ENCODE results near the gene HNRNPL. TPM values are rescaled to one million over a fixed set of nuclear protein-coding genes. Genes with fewer than 3 reads are reported as not detected.

HNRNPL gene
- total RNA-seq, 1 donor from 2014 or later = 263 TPM

DNA sequence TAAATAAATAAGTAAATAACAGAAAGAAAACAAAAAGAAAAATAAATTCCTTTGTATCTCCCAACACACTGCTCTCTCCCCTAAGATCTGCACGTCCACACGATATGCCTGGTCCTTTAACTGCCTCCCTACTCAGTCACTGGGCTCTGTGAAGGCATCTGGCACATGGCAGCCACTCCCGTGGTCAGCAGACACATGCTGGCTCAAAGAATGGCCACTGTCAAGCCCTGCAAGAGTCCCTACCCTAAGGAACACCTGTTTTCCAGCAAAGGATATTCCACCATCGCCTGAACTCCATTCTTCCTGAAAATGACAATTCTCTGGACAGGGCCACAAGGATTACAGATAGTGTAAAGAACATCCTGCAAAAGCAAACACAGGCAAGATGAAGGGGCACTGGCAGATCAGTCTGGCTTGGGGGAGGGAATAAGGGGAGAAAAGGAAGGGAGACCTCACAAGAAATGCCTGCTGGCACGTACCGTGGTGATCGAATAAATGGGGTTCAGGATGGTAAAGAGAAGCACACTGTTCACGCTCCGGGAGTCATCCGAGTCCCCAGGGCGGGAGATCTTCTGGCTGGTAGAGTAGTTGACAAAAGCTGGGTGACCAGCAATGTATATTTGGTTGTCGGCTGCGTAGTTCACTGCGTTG, 4.3 kb downstream of the HNRNPL start:
- no peak for DNase-seq (ENCODE audit: low read depth in 2 of 2)

- DNase-seq (ENCODE audit: low read depth in 2 of 2) = no peak
Measured at GRCh38 chr19:38844093-38844686, 5.6 kb downstream of the HNRNPL start.

DNA sequence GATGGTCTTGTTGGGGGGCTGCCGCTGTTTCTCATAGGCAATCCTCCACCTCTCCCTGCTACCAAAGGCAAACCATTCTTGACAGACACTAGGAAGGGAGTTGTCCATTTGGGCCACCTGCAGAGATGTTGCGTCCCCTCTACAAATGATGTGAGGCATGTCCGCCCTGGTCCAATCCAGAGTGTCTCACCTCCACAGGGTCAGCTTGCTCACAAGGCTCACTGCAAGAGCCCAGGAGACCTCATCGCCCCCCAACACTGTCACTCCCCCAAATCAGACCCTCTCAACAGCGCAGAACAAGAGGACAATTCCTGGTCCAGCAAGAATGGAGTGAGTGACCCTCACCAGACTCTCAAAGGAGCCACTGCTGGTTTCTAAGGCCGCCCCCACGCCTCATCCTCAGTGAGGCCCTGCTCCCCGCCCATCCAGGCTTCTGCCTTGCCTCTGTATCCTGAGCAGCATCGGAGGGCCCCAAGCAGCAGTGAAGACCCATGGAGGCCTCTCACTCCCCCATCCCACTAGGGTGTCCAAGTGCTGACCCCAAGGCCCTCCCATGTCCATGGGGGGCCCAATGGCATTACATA, 6.5 kb downstream of the HNRNPL start:
- no peak for DNase-seq (ENCODE audit: low read depth in 2 of 2)

GRCh38 chr19:38842439-38843174, 7.2 kb downstream of the HNRNPL start:
- DNase-seq (ENCODE audit: low read depth in 2 of 2) = no peak

- no peak for DNase-seq (ENCODE audit: low read depth in 2 of 2)
Measured at GRCh38 chr19:38841787-38842438, 7.9 kb downstream of the HNRNPL start.

DNA sequence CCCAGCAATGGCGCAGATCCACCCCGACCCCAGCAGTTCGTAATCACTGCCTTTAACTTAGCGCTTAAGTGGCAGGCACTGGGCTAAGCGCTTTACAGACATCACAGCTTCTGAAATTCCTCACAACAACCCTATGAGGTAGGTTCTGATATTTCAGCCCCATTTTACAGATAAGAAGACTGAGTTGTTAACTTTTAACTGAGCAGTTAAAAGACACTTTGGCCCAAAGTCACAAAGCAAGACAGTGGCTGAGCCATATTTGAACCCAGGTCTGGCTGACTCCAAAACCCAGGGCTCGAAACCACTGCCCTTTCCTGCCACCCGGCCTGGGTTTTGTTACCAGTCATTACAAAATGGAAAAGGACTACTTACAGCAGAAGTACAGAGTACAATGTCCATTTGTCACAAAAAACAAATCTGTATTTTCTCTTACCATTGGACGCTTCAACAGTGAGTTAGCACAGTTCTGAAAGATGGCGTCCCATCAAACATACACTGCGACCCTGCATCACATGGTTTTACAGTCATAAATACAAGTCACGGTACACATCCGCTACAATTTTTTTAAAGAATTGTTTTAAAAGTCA, 8.5 kb downstream of the HNRNPL start:
- no peak for DNase-seq (ENCODE audit: low read depth in 2 of 2)

GRCh38 chr19:38840583-38840968, 9.2 kb downstream of the HNRNPL start:
- no peak for DNase-seq (ENCODE audit: low read depth in 2 of 2)

GRCh38 chr19:38839816-38840582, 9.8 kb downstream of the HNRNPL start:
- DNase-seq (ENCODE audit: low read depth in 2 of 2) = no peak

- DNase-seq (ENCODE audit: low read depth in 2 of 2) = no peak
Measured at GRCh38 chr19:38838986-38839761, 10.6 kb downstream of the HNRNPL start.

GRCh38 chr19:38838208-38838985, 11.4 kb downstream of the HNRNPL start:
- no peak for DNase-seq (ENCODE audit: low read depth in 2 of 2)

DNA sequence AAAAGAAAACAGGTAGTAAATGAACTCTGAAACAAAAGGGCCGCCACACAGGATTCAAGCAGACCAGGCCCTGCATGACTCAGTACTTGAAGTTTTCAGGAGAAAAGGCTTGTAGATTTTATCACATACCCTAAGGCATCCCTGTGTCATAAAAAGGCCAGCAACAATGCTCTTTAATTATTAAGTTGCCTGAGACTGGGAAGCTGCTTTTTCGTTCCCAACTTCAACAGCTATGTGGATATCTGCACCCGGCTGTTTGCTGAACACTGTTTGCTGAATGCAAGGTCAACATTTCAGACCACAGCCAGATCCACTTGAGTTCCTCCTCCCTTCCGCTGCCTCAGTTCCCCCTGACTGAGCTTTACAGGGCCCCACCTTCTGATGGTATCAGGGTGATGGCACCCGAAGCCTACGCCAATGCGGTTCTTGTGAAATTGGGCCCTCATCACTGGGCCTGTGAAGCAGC, 12.1 kb downstream of the HNRNPL start:
- no peak for DNase-seq (ENCODE audit: low read depth in 2 of 2)

DNA sequence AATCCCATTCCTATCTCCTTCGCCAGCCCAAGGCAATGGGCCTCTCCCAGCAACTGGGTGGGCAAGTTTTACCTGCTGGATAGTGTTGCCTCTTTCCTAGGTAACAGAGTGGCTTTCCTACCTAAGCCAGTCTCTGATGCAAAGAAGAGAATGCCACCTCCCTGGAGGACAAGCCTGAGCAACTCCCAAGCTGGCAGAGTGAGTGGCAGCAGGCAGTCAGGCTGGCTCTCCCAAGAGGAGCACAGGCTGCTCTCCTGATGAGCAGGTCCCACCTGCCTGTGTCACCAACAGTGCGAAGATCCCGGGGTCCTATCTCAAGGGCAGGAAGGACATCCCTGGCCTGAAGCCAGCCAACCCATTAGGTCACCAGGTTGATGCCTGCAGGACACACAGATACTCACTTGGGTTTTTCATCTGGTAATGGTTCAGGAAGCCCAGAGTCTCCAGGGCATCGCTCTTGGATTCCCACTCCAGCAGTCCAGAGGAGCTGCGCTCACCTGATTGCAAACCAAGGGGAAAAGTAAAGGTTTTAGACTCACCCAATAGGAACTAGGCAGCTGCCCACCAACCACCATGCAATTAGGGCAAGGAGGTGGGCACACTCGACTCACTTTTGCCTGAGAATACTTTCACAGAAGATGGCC, 12.7 kb downstream of the HNRNPL start:
- DNase-seq (ENCODE audit: low read depth in 2 of 2) = no peak

DNA sequence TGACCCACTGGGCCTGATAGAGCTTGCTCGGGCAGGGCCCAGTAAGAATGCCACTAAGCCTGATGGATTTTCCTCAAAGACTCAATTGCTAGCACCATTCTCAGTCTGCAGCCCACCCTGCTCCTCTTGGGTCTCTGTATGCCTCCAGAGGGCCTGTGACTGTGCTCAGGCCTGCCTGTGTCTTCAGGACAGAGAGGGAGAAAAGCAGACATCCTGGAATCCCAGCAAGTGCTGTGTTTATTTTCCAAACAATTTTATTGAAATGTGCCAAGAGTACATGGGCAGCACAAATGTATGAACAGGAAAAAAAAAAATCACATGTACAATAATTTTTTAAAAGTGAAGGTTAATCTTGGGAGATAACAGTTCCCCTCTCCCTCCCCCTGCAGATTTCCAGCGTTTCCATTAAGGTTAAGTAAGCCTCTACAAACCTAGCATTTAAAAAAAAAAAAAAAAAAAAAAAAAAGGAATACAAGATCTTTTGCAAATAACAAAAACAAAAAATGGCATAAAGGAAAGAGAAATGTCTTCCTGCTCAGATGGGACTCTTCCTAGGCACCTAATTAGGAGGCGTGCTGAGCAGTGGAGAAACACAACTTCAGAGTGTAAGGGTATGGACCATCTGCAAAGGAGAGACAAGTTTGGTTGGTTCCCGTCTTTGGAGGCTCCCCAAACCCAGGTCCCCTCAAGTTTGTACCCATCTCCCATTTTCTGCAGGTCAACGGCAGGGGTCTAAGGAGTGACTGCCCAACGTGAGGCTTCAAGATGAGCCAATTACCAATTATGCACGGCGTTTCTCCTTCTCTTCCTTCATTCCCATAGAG, 13.4 kb downstream of the HNRNPL start:
- DNase-seq (ENCODE audit: low read depth in 2 of 2) = no peak

DNA sequence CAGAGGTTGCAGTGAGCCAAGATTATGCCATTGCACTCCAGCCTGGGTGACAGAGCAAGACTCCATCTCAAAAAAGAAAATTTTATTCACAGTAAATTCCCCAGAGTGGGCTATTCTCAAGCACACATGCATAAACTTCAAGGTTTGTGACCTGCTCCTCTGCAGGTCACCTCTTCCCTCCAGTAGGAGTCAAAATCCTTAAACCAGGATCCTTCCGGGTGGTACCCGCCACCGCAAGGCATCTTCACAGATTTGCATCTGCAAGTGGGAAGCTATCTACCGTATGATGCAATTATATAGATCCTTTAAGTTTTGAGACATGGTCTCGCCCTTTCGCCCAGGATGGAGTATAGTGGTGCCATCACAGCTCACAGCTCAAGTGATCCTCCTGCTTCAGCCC, 15.2 kb downstream of the HNRNPL start:
- DNase-seq (ENCODE audit: low read depth in 2 of 2) = no peak

GRCh38 chr19:38834104-38834490, 15.7 kb downstream of the HNRNPL start:
- DNase-seq (ENCODE audit: low read depth in 2 of 2) = no peak

- no peak for DNase-seq (ENCODE audit: low read depth in 2 of 2)
Measured at GRCh38 chr19:38833092-38833425, 16.7 kb downstream of the HNRNPL start.

DNA sequence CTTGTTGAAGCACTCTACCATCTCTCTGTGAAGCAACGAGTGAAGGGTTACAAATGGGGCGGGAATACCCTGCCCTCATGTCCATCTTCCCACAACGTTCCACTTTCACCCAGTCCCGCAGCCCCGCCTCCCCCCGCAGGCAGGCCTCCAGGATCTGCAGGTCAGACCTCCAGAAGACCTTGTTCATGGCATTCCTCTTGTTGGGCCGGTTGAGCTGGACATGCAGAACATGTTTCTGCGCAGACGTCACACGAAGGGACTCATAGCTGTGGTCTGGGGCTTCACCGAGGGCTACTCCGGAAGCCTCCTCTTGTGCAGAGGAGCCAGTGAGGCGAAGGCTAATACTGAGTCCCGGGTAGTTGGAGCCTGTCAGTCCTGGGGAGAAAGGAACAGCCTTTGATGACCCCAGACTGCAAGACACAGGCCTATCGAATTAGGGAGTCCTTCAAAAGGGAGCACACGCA, 18.6 kb downstream of the HNRNPL start:
- peak in 1 of 2 donors; percentile 66 for DNase-seq (ENCODE audit: low read depth in 2 of 2)
